Measurements from ENCODE around the gene MCF2L. TPM values are rescaled to one million over a fixed set of nuclear protein-coding genes. Genes with fewer than 3 reads are reported as not detected.

The MCF2L gene
- polyA plus RNA-seq, 1 donor from 2014 or later = 88.0 TPM

GRCh38 chr13:113020323-113021080 is 51.5 kb downstream of the MCF2L start:
- no peaks in the 10 kb centered on the region for H3K9me3 ChIP-seq (ENCODE audit: low read length)
- no peaks in the 10 kb centered on the region for H3K79me2 ChIP-seq (replicated peaks; ENCODE audit: insufficient read depth, low read length)
- no peak overlapping the region for H3K9ac ChIP-seq (ENCODE audit: low read length)
- H3K27me3 ChIP-seq (ENCODE audit: insufficient read depth, low read depth, low read length) = no peaks in the 10 kb centered on the region
- H3K27ac ChIP-seq (ENCODE audit: low read length) = no peak overlapping the region
- no peak overlapping the region for H3K4me3 ChIP-seq (ENCODE audit: low read length)
- no peaks in the 10 kb centered on the region for H4K20me1 ChIP-seq (ENCODE audit: insufficient read depth)
- TF ChIP-seq EZH2 (IDR thresholded peaks at IDR 0.05; ENCODE audit: borderline replicate concordance, insufficient read depth, low read length, poor library complexity, severe bottlenecking) (no peak), CTCF (IDR thresholded peaks at IDR 0.05; ENCODE audit: poor library complexity, severe bottlenecking) (no peak), RAD21 (conservative IDR thresholded peaks at IDR 0.05) (no peak), EP300 (conservative IDR thresholded peaks at IDR 0.05; ENCODE audit: poor library complexity, severe bottlenecking) (no peak), SMC3 (conservative IDR thresholded peaks at IDR 0.05; ENCODE audit: poor library complexity) (no peak), MXI1 (conservative IDR thresholded peaks at IDR 0.05; ENCODE audit: poor library complexity, severe bottlenecking) (no peak), REST (IDR thresholded peaks at IDR 0.05; ENCODE audit: borderline replicate concordance) (no peak), TAF1 (IDR thresholded peaks at IDR 0.05; ENCODE audit: low read depth) (no peak), POLR2AphosphoS5 (IDR thresholded peaks at IDR 0.05) (no peak)
- H3K9me2 ChIP-seq (ENCODE audit: insufficient read depth, low read length) = no peaks in the 10 kb centered on the region
- no peaks in the 10 kb centered on the region for H3F3A ChIP-seq (ENCODE audit: insufficient read depth, low read length, poor library complexity, severe bottlenecking)
- H2AFZ ChIP-seq (ENCODE audit: low read depth, low read length) = no peak overlapping the region
- H3K4me2 ChIP-seq (ENCODE audit: low read length) = no peak overlapping the region
- peaks cover 8% of the 10 kb centered on the region for H3K36me3 ChIP-seq (ENCODE audit: insufficient read depth, low read length)

- Histone ChIP-seq H3K36me3 (ENCODE audit: insufficient read depth, low read length) (peaks cover 8% of the 10 kb centered on the region), H3K79me2 (replicated peaks; ENCODE audit: insufficient read depth, low read length) (no peaks in the 10 kb centered on the region)
Observed at GRCh38 chr13:113021391-113021790, 52.4 kb downstream of the MCF2L start.

More at GRCh38 chr13:113021391-113021790, 52.4 kb downstream of the MCF2L start:
- TF ChIP-seq REST (IDR thresholded peaks at IDR 0.05; ENCODE audit: borderline replicate concordance) (no peak), MXI1 (conservative IDR thresholded peaks at IDR 0.05; ENCODE audit: poor library complexity, severe bottlenecking) (no peak), POLR2AphosphoS5 (IDR thresholded peaks at IDR 0.05) (no peak), EP300 (conservative IDR thresholded peaks at IDR 0.05; ENCODE audit: poor library complexity, severe bottlenecking) (no peak), EZH2 (IDR thresholded peaks at IDR 0.05; ENCODE audit: borderline replicate concordance, insufficient read depth, low read length, poor library complexity, severe bottlenecking) (no peak), SMC3 (conservative IDR thresholded peaks at IDR 0.05; ENCODE audit: poor library complexity) (no peak), TAF1 (IDR thresholded peaks at IDR 0.05; ENCODE audit: low read depth) (no peak), CTCF (IDR thresholded peaks at IDR 0.05; ENCODE audit: poor library complexity, severe bottlenecking) (no peak), RAD21 (conservative IDR thresholded peaks at IDR 0.05) (no peak)
- Histone ChIP-seq H3K4me2 (ENCODE audit: low read length) (no peak overlapping the region), H3K27me3 (ENCODE audit: insufficient read depth, low read depth, low read length) (no peaks in the 10 kb centered on the region), H3K27ac (ENCODE audit: low read length) (no peak overlapping the region), H4K20me1 (ENCODE audit: insufficient read depth) (no peaks in the 10 kb centered on the region), H2AFZ (ENCODE audit: low read depth, low read length) (no peak overlapping the region), H3F3A (ENCODE audit: insufficient read depth, low read length, poor library complexity, severe bottlenecking) (no peaks in the 10 kb centered on the region), H3K4me3 (ENCODE audit: low read length) (no peak overlapping the region), H3K9me3 (ENCODE audit: low read length) (no peaks in the 10 kb centered on the region), H3K9ac (ENCODE audit: low read length) (no peak overlapping the region), H3K9me2 (ENCODE audit: insufficient read depth, low read length) (no peaks in the 10 kb centered on the region)

Measured in neural cell (in vitro differentiated cells).